Aorta (tissue), 5 donors: ENCODE measurements around the gene LPIN2. TPM values are rescaled to one million over a fixed set of nuclear protein-coding genes. Genes with fewer than 3 reads are reported as not detected.
A peak's percentile ranks its signal among the peaks of the same experiment; 100 is the strongest.

ENCODE experiments used
- ATAC-seq: fragments of 200-7000 bp; cut with Tn5 transposase; one replicate; pipeline ENCODE4 v1.9.1; 2022; ENCODE audit warnings: moderate library complexity; ENCODE audit not compliant: low FRiP score
- DNase-seq, 2 donors: peaks; one replicate each; pipeline ENCODE4 v3.0.0-alpha.2; 2020
- H3K27ac ChIP-seq, 2 donors: one replicate each; pipeline ENCODE4 v1.5.1; 2013; ENCODE audit warnings: low read length in 2 of 2, mild to moderate bottlenecking in 2 of 2, moderate library complexity in 2 of 2, control low read depth in 1 of 2, inconsistent platforms in 1 of 2, low read depth in 1 of 2
- H3K27me3 ChIP-seq, 2 donors: one replicate each; pipeline ENCODE4 v1.6.1; 2013; ENCODE audit warnings: control low read depth in 1 of 2, low read length in 1 of 2, mild to moderate bottlenecking in 1 of 2, moderate library complexity in 1 of 2; ENCODE audit not compliant: insufficient read depth in 2 of 2, control insufficient read depth in 1 of 2
- H3K36me3 ChIP-seq, 2 donors: one replicate each; pipeline ENCODE4 v1.6.1; 2013; ENCODE audit warnings: control low read depth in 1 of 2, low read length in 1 of 2, mild to moderate bottlenecking in 1 of 2; ENCODE audit not compliant: insufficient read depth in 2 of 2, control insufficient read depth in 1 of 2
- H3K4me1 ChIP-seq, 2 donors: one replicate each; pipeline ENCODE4 v1.6.1; 2013; ENCODE audit warnings: low read length in 2 of 2, control low read depth in 1 of 2, mild to moderate bottlenecking in 1 of 2, moderate library complexity in 1 of 2; ENCODE audit not compliant: insufficient read depth in 2 of 2, control insufficient read depth in 1 of 2
- H3K4me3 ChIP-seq, 2 donors: one replicate each; pipeline ENCODE4 v1.5.1; 2013; ENCODE audit warnings: low read length in 2 of 2, control low read depth in 1 of 2, mild to moderate bottlenecking in 1 of 2
- H3K9me3 ChIP-seq: one replicate; pipeline ENCODE4 v1.6.1; 2013; ENCODE audit warnings: mild to moderate bottlenecking, low read length; ENCODE audit not compliant: control insufficient read depth
- WGBS, 2 donors: extraction: QIAGEN DNeasy Blood & Tissue Kit; methylation state at CpG; one replicate each; pipeline ENCODE4 v1.1.7; 2013; 5-methylcytosine and 5-hydroxymethylcytosine counted together
- intact Hi-C, 2 donors: fragments of 100-400 bp; cut with DNase I; formaldehyde crosslinking; loops; one replicate each; pipeline versions ENCODE4 v1.14.2 to v1.15.0; 2022
- long read RNA-seq, 2 donors: library from polyadenylated mRNA; unstranded; transcript quantifications; one replicate each; pipeline ENCODE4 v2.0.0, GENCODE V29; 2020 to 2021
- polyA plus RNA-seq, 2 donors: library from polyadenylated mRNA; stranded (reverse); fragments of 200-250 nt; gene quantifications; one replicate each; pipeline ENCODE4 v1.2.3, GENCODE V29; 2013
- total RNA-seq, 2 donors: library from RNA; stranded (reverse); fragmentation: NEBNext Ultra II Directional; extraction: Animal tissue kit (Norgen Biotek cat#: 25700); gene quantifications; one replicate each; pipeline ENCODE4 v1.2.1, GENCODE V29; 2021
- donor health status: healthy with polysubstance abuse.
- donor health status: Bipolar disorder and iron deficiency.
- donor health status: DM: no; HTN: no; CAD: no.
- donor health status: DM: no; HTN: no; CAD: no.
- donor health status: DM: yes; HTN: yes; CAD: no.

The LPIN2 gene
- total RNA-seq (10 to 100 TPM; 34.8 to 42.4 TPM), polyA plus RNA-seq (10 to 100 TPM in 1 of 2 donors, 1 to 10 TPM in 1; 9.1 to 16.5 TPM)
- long read RNA-seq, donor 1, partial matches to known transcripts: 8 of 36 reads
- long read RNA-seq, donor 1, other reads (novel, unspliced or antisense): 28 of 36 reads
- long read RNA-seq, donor 2, partial matches to known transcripts: 10 of 24 reads
- long read RNA-seq, donor 2, other reads (novel, unspliced or antisense): 14 of 24 reads

GRCh38 chr18:3013024-3013804 lies at the start of gene LPIN2:
Gene LPIN2 (minus strand): TSS chr18:3013144. CDS start chr18:2960840, 52,304 bp downstream.
- 1 to 2% methylated on average over 43 to 78 of the region's 78 CpGs for WGBS, 2 donors
- peak; percentile 99 to 100 for DNase-seq
- H3K4me3 ChIP-seq: peak within 1 kb of the TSS; percentile 97 to 98
- H3K27ac ChIP-seq: peak within 1 kb of the TSS; percentile 95
- peaks cover 0 to 4% of the 10 kb centered on the region in 2 donors for H3K4me1 ChIP-seq
- intact Hi-C loops: loop anchor here in 1 of 2 donors (10.0 kb wide), 1 partner anchor 232 kb away; the partner anchor contains the start of gene MYL12A
- H3K9me3 ChIP-seq: no peaks in the 10 kb centered on the region
- peaks cover 0 to 2% of the 10 kb centered on the region in 2 donors for H3K36me3 ChIP-seq
- H3K27me3 ChIP-seq: no peaks in the 10 kb centered on the region
- ATAC-seq: peak; percentile 94

GRCh38 chr18:3061581-3062312 lies 48.8 kb upstream of the LPIN2 start:
- no peaks in the 10 kb centered on the region for H3K9me3 ChIP-seq
- H3K36me3 ChIP-seq: peaks cover 0 to 3% of the 10 kb centered on the region in 2 donors
- H3K4me1 ChIP-seq: no peaks in the 10 kb centered on the region
- no peaks in the 10 kb centered on the region for H3K27me3 ChIP-seq
- no peak overlapping the region for H3K4me3 ChIP-seq
- intact Hi-C loops: loop anchor here (2.0 to 5.0 kb wide), 2 partner anchors 69 to 129 kb away; no protein-coding TSS in a partner anchor
- WGBS, 2 donors: 92 to 93% methylated on average over 11 of the region's 11 CpGs
- ATAC-seq (no peak), DNase-seq (no peak)
- no peak overlapping the region for H3K27ac ChIP-seq

GRCh38 chr18:3060667-3061580 lies 48.0 kb upstream of the LPIN2 start:
- H3K4me3 ChIP-seq: no peak overlapping the region
- no peaks in the 10 kb centered on the region for H3K27me3 ChIP-seq
- intact Hi-C loops: loop anchor here (5.0 kb wide), 1 partner anchor 69 kb away; no protein-coding TSS in a partner anchor
- no peaks in the 10 kb centered on the region for H3K36me3 ChIP-seq
- H3K9me3 ChIP-seq: no peaks in the 10 kb centered on the region
- 91 to 92% methylated on average over 15 of the region's 15 CpGs for WGBS, 2 donors
- no peaks in the 10 kb centered on the region for H3K4me1 ChIP-seq
- no peak overlapping the region for H3K27ac ChIP-seq
- DNase-seq (no peak), ATAC-seq (no peak)

- Histone ChIP-seq H3K4me1 (no peaks in the 10 kb centered on the region), H3K9me3 (no peaks in the 10 kb centered on the region), H3K27ac (no peak overlapping the region), H3K4me3 (no peak overlapping the region), H3K36me3 (no peaks in the 10 kb centered on the region), H3K27me3 (no peaks in the 10 kb centered on the region)
- ATAC-seq (no peak), DNase-seq (no peak)
- intact Hi-C loops: no loop called here
- 86 to 96% methylated on average over 3 of the region's 3 CpGs for WGBS, 2 donors
Measured at GRCh38 chr18:3059272-3059671, 46.3 kb upstream of the LPIN2 start.

GRCh38 chr18:3058328-3059191 lies 45.6 kb upstream of the LPIN2 start:
- Histone ChIP-seq H3K9me3 (no peaks in the 10 kb centered on the region), H3K27me3 (no peaks in the 10 kb centered on the region), H3K27ac (no peak overlapping the region), H3K4me1 (no peaks in the 10 kb centered on the region), H3K4me3 (no peak overlapping the region), H3K36me3 (no peaks in the 10 kb centered on the region)
- WGBS, 2 donors: 92% methylated on average over 6 of the region's 6 CpGs
- intact Hi-C loops: no loop called here
- DNase-seq: no peak
- no peak for ATAC-seq

GRCh38 chr18:3057526-3057925 lies 44.6 kb upstream of the LPIN2 start:
- Histone ChIP-seq H3K9me3 (no peaks in the 10 kb centered on the region), H3K27me3 (no peaks in the 10 kb centered on the region), H3K4me1 (no peaks in the 10 kb centered on the region), H3K36me3 (no peaks in the 10 kb centered on the region), H3K4me3 (no peak overlapping the region), H3K27ac (no peak overlapping the region)
- ATAC-seq (no peak), DNase-seq (no peak)
- intact Hi-C loops: no loop called here
- 76 to 92% methylated on average over 4 of the region's 4 CpGs for WGBS, 2 donors

GRCh38 chr18:3056311-3056710 lies 43.4 kb upstream of the LPIN2 start:
- no peak for ATAC-seq

More at GRCh38 chr18:3056311-3056710, 43.4 kb upstream of the LPIN2 start:
- Histone ChIP-seq H3K4me1 (no peaks in the 10 kb centered on the region), H3K4me3 (no peak overlapping the region), H3K9me3 (no peaks in the 10 kb centered on the region), H3K27me3 (no peaks in the 10 kb centered on the region), H3K36me3 (no peaks in the 10 kb centered on the region), H3K27ac (no peak overlapping the region)
- WGBS, 2 donors: 88 to 89% methylated on average over 9 of the region's 9 CpGs
- intact Hi-C loops: no loop called here
- DNase-seq: no peak
